HG02642 (cell line): ENCODE data around the gene HOXA3.

Experiments used
- ATAC-seq: cut with Tn5 transposase; IDR thresholded peaks from one replicate; pipeline ENCODE4 v1.9.1; 2021; ENCODE audit warnings: mild to moderate bottlenecking; ENCODE audit not compliant: unreplicated experiment, poor library complexity

HOXA3 gene

DNA sequence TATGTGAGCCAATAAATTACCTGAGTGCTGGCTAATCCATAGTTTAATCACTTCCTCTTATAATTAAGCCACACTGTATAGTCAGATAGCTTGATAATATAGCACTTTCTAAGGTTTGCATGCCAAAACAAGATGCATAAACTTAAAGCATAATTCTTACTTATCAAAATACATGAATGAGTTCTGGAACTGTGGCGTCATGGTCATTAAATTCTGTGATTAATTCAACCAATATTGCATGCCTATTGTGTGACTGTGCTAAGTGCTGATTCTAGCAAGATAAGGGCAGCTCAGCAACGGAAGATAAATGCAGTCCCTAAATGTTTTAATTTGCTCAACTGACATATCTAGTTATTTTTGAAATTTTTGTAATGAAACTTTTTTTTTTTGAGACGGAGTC is 86.2 kb downstream of the HOXA3 start:
- ATAC-seq = no peak

DNA sequence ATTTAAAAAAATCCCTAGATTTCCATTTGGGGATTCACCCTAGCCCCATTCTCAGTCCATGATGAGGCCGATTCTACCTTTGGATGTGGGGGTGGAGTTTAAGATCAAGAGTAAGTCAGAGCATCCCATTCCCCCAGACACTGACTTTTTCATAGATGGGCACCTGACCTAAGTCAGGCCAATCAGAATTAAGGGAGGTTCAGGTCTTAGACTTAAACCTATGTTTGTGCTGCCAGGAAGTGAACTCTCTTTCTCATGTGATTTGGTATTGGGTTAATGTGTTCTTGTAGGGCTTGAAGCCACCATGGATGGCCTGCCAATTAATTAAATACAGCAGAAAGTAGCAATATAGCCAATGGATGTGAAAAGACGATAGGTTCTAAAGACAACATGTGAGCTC is 86.7 kb downstream of the HOXA3 start:
- no peak for ATAC-seq

DNA sequence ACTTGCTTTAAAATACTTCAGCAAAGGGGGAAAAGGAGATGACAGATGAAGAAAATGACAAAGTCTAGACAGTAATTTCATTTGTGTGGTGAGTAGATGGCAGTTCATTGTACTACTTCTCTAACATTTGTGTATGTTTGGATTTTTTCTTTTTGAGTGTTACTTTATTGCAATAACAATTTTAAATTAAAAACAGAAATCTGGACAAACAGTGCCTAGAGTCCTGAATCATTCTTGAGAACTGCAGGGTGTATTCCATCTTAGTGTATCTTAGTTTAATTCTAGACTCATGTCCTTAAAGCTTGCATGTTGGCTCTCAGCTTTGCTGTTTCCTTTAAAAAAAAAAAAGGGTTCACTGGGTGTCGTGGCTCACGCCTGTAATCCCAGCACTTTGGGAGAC is 87.7 kb downstream of the HOXA3 start:
- ATAC-seq = no peak

DNA sequence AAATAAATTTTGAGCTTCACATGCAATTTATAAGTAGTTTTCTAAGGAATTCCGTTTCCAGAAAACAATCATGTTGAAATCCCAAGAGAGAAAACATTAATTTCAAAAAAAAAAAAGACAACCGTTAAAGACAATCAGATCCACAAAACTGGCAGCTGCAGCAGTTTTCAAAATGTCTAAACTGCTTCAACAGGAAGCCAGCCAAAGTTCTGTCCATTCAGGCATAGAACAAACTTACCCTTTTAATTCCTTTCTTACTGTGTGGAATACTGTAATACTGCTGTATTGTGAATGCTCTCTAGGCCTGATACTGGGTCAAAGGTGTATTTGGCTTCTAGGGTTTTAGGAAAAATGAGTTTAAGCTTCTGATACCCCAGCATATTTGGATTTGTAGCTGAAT is 88.2 kb downstream of the HOXA3 start:
- ATAC-seq = no peak

DNA sequence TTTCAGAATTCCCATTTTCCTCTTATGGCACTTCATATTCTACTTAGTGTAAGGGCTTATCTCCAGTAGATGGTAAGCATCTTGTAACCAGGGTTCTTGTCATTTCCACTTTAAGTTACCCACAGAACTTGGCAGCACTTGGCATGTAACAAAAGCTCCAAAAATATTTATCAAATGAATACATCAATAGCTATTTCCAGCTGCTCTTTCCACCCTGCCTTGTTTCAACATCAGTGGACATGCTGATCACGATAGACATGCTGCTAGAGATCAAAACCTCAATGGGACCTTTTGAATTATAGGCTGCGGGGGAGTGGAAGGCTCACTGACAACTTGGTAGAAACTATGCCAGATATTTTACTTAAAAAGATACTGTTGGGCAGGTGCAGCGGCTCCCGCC is 89.4 kb downstream of the HOXA3 start:
- no peak for ATAC-seq
